Esophagus squamous epithelium (tissue), 4 donors: ENCODE measurements around the gene ZFHX3.

Experiments used
- CTCF ChIP-seq, 6 experiments: fragments of 450-650 bp in 4 of 6; fragments of 200-600 bp in 2 of 6; sonication (generic) in 2 of 6; IDR thresholded peaks; one replicate each; pipeline ENCODE4 v1.5.1; 2016 to 2019; ENCODE audit warnings: antibody characterized with exemption in 6 of 6, mild to moderate bottlenecking in 4 of 6, moderate library complexity in 4 of 6
- POLR2A ChIP-seq, 4 donors: fragments of 450-650 bp; IDR thresholded peaks; one replicate each; pipeline ENCODE4 v1.6.1; 2017; ENCODE audit warnings: antibody characterized with exemption in 4 of 4, mild to moderate bottlenecking in 4 of 4, moderate library complexity in 3 of 4

DNA sequence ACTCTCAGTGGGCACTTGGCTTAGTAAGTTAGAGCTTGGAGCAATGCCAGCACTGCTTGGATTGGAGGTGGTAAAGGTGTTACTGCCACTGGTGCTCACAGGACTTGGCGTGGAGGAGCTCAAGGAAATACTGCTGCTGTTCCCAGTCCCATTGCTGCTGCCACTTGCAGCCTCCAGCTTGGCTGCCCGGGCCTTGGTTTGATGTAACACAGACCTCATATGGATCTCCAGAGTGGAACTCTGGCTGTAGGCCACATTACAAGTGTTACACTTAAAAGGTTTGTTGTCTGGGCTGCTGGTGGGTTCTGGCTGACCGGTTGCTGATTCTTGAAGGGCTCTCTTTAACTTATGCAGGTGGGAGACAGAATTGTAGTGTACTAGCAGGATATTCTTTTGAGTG is 250.3 kb downstream of the ZFHX3 start:
- TF ChIP-seq CTCF (IDR thresholded peaks at IDR 0.05): no peak
- no peak for TF ChIP-seq POLR2A (IDR thresholded peaks at IDR 0.05)
